Common myeloid progenitor, CD34-positive (primary cell): ENCODE measurements around the gene HOGA1.
"Not testable (repeated sequence)": the region's sequence is repeated elsewhere in the genome, so short reads cannot be mapped to it uniquely, and the experiment has no call there.

ENCODE experiments used
- CTCF ChIA-PET: fragments of 350-600 bp; sonication (Branson Sonifier 250); formaldehyde crosslinking; loops from one replicate; lab custom pipeline; 2021; ENCODE audit warnings: antibody characterized with exemption; lab: Charles Lee
- POLR2A ChIA-PET: fragments of 350-600 bp; sonication (Branson Sonifier 250); formaldehyde crosslinking; loops from one replicate; lab custom pipeline; 2021; ENCODE audit warnings: antibody characterized with exemption; lab: Charles Lee
- DNase-seq, 3 donors: peaks; one replicate each; pipeline versions ENCODE4 v3.0.0 to v3.0.0-alpha.2; 2013
- H3K27ac ChIP-seq, 2 experiments: 1 replicate in 1 of 2; 2 replicates in 1 of 2; pipeline ENCODE4 v1.7.0; 2013; ENCODE audit warnings: inconsistent platforms in 2 of 2, low read length in 2 of 2, mild to moderate bottlenecking in 2 of 2, low read depth in 1 of 2, moderate library complexity in 1 of 2; ENCODE audit not compliant: severe bottlenecking in 2 of 2, insufficient read depth in 1 of 2, poor library complexity in 1 of 2
- H3K27me3 ChIP-seq, 5 experiments: replicated peaks in 2 of 5; 1 replicate in 3 of 5; 2 replicates in 2 of 5; pipeline versions ENCODE4 v1.6.1 to v1.7.0; 2013; ENCODE audit warnings: low read length in 4 of 5, mild to moderate bottlenecking in 2 of 5, moderate library complexity in 2 of 5, inconsistent platforms in 1 of 5; ENCODE audit not compliant: insufficient read depth in 5 of 5, control insufficient read depth in 4 of 5
- H3K36me3 ChIP-seq, 4 experiments: 1 replicate in 2 of 4; 2 replicates in 2 of 4; pipeline versions ENCODE4 v1.6.1 to v1.7.0; 2013; ENCODE audit warnings: low read length in 3 of 4, control low read depth in 1 of 4, mild to moderate bottlenecking in 1 of 4; ENCODE audit not compliant: control insufficient read depth in 4 of 4, insufficient read depth in 4 of 4
- H3K4me1 ChIP-seq, 4 experiments: 1 replicate in 3 of 4; 2 replicates in 1 of 4; pipeline versions ENCODE4 v1.6.1 to v1.7.1; 2013; ENCODE audit warnings: low read length in 3 of 4, mild to moderate bottlenecking in 3 of 4, control low read depth in 1 of 4, inconsistent platforms in 1 of 4, moderate library complexity in 1 of 4; ENCODE audit not compliant: control insufficient read depth in 4 of 4, insufficient read depth in 4 of 4; ENCODE audit errors: control extremely low read depth in 1 of 4
- H3K4me3 ChIP-seq, 7 experiments: 1 replicate in 4 of 7; 2 replicates in 3 of 7; pipeline versions ENCODE4 v1.5.1 to v1.7.0; 2013; ENCODE audit warnings: mild to moderate bottlenecking in 7 of 7, low read length in 6 of 7, moderate library complexity in 6 of 7, inconsistent platforms in 2 of 7, low read depth in 2 of 7, control low read depth in 1 of 7; ENCODE audit not compliant: insufficient read depth in 4 of 7, control insufficient read depth in 1 of 7; ENCODE audit errors: extremely low read depth in 1 of 7
- H3K9me3 ChIP-seq, 5 experiments: 1 replicate in 4 of 5; 2 replicates in 1 of 5; pipeline versions ENCODE4 v1.6.1 to v1.7.1; 2013; ENCODE audit warnings: low read length in 4 of 5, mild to moderate bottlenecking in 2 of 5, inconsistent platforms in 1 of 5, low read depth in 1 of 5, moderate library complexity in 1 of 5; ENCODE audit not compliant: control insufficient read depth in 4 of 5, insufficient read depth in 2 of 5; ENCODE audit errors: control extremely low read depth in 1 of 5
- WGBS: methylation state at CpG from one replicate; pipeline ENCODE4 v1.1.5; 2013; ENCODE audit not compliant: insufficient coverage; 5-methylcytosine and 5-hydroxymethylcytosine counted together

The HOGA1 gene

GRCh38 chr10:97548828-97549455 lies 35.2 kb upstream of the HOGA1 start:
- ChIA-PET CTCF (interaction anchor here (1.0 to 9.1 kb wide), 2 partner anchors 11 to 21 kb away, joined by 3 to 148 read pairs; no protein-coding TSS in a partner anchor), POLR2A (no interaction called here)
- Histone ChIP-seq H3K27ac (no peak overlapping the region), H3K9me3 (no peaks in the 10 kb centered on the region), H3K36me3 (no peaks in the 10 kb centered on the region), H3K27me3 (no peaks in the 10 kb centered on the region), H3K4me3 (no peak overlapping the region), H3K4me1 (peaks cover 0 to 10% (median 2%) of the 10 kb centered on the region in 4 experiments)
- WGBS: 98% methylated on average over 11 of the region's 13 CpGs
- DNase-seq: no peak

DNA sequence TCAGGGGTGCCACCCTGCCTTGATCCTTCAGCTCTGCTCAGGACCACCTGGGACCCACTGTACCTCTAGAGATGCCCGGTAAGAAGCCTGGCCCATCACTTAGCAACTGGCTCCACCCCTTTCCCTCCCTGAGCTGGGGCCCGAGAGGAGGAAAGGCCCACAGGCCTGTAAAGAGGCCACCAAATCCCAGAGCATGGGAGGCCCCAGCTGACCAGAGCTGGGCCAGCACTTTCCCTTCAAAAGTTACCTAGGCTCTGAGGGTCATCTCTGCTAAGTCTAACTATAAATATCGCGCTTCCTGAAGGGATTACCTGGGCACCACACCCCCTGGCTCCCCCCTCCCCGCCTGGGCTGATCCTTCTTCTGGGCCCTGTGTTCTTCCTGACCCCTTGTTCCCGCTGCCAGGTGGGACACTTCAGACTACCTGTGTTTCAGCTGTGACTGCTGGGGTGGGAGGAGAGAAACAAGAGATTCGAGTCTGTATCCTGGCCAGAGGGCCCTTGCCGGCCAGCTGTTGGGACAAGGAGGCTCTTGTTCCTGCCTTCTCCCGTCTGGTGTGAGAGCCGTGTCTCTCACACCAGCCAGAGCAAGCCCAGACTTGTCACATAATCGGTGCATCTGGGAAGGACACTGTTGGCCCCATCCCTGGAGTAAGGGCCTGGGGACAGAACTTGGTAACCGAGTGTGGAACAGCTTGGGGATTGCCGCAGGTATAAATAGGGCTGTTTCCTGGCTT lies 34.4 kb upstream of the HOGA1 start:
- no peak overlapping the region for H3K4me3 ChIP-seq
- no peak for DNase-seq
- H3K27me3 ChIP-seq: no peaks in the 10 kb centered on the region
- H3K9me3 ChIP-seq: peaks cover 0 to under 1% (median 0%) of the 10 kb centered on the region in 5 experiments
- H3K27ac ChIP-seq: no peak overlapping the region
- H3K4me1 ChIP-seq: peaks cover 0 to 10% (median under 1%) of the 10 kb centered on the region in 4 experiments
- 89% methylated on average over 12 of the region's 13 CpGs for WGBS
- POLR2A ChIA-PET: no interaction called here
- H3K36me3 ChIP-seq: no peaks in the 10 kb centered on the region
- CTCF ChIA-PET: interaction anchor here (0.9 to 9.1 kb wide), 5 partner anchors 11 to 90 kb away, joined by 3 to 148 read pairs (median 3); no protein-coding TSS in a partner anchor

DNA sequence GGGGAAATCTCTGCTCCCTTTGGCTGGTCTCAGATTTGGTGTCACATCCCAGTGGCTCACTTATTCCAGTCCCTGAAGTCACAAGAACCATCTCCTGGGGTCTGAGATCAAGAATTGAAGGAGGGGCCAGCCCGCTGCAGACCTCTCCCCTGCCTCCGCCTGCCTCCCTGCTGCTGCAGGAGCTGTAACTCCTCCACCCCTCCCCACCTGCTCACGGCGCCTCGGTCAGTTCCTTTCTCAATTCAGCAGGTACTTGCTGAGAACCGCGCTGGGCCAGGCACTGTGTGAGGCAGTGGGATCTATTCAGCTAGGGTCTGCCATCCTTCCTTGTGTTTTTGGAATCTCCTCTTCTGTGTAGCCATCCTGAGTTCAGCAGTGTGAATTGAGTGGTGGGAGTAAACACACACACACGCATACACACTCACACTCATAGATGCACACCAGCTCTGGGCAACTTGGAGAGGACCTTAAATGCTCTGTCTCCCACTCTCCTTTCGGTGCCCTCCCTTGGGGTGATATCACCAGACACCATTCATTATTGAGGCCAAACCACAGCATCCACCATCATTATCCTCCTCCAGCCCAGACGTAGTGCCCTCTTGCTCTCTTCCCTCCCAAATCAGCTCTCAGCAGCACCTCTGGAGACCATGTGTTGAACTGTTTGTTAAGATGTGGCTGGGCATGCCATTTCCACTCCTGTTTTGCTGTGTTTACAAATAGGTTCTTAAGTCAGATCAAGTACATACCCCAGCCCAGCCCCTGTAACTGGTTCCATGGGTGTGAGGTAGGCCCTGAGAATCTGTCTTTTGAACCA lies 33.6 kb upstream of the HOGA1 start:
- H3K27me3 ChIP-seq: no peaks in the 10 kb centered on the region
- peaks cover 0 to 8% (median under 1%) of the 10 kb centered on the region in 4 experiments for H3K4me1 ChIP-seq
- ChIA-PET POLR2A (no interaction called here), CTCF (interaction anchor here (0.9 to 9.1 kb wide), 5 partner anchors 12 to 91 kb away, joined by 3 to 148 read pairs (median 3); no protein-coding TSS in a partner anchor)
- no peak overlapping the region for H3K4me3 ChIP-seq
- 94% methylated on average over 6 of the region's 10 CpGs for WGBS
- no peak overlapping the region for H3K27ac ChIP-seq
- H3K9me3 ChIP-seq: peaks cover 0 to 8% (median 1%) of the 10 kb centered on the region in 5 experiments
- no peak for DNase-seq
- no peaks in the 10 kb centered on the region for H3K36me3 ChIP-seq

DNA sequence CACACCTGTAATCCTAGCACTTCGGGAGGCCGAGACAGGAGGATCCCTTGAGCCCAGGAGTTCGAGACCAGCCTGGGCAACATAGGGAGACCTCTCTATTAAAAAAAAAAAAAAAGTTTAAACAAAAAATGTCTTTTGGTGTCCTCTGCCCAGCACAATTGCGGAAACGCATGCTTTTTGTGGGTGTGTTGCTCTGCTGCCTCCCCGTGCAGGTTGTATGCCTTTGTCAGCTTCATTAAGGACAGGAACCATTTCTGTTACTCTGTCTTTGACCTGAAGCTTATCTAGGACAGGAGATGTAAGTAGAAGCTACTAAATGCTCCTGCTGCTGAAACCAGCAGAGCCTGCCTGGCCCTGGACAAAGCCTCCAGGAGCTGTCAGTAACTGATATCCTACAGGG lies 32.9 kb upstream of the HOGA1 start:
- 100% methylated on average over 1 of the region's 6 CpGs for WGBS
- no peaks in the 10 kb centered on the region for H3K36me3 ChIP-seq
- H3K27me3 ChIP-seq: no peaks in the 10 kb centered on the region
- POLR2A ChIA-PET: interaction anchor here (0.7 kb wide), 1 partner anchor 21 kb away, joined by 3 read pairs; the partner anchor contains the start of gene ANKRD2
- H3K9me3 ChIP-seq: peaks cover 0 to 8% (median 1%) of the 10 kb centered on the region in 5 experiments
- H3K4me1 ChIP-seq: peaks cover 0 to 7% (median under 1%) of the 10 kb centered on the region in 4 experiments
- H3K4me3 ChIP-seq: no peak overlapping the region
- CTCF ChIA-PET: interaction anchor here (0.8 to 9.1 kb wide), 7 partner anchors 13 to 248 kb away, joined by 3 to 148 read pairs (median 12); partner anchors contain the start of gene ANKRD2
- H3K27ac ChIP-seq: no peak overlapping the region
- DNase-seq: no peak

DNA sequence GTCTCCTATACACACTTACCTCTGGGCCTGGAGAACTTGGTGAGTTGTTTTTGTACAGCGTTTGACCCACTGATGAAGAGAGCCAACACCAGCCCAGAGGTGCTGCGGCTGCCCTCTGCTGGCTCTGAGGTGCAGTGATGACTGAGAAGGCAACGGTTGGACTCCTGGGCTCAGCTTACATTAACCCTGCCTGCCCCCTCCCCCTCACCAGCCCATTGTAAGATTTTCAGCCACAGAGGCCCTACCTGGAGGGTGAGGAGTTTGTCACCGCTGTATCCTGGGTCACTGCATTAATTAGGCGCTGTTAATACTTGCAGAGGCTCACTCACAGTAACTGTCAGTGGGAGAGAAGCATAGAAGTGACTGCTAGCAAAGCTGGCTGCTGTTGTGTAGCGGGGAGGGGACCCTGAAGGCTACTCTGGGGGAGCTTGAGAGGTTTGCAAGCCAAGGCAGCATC lies 30.6 kb upstream of the HOGA1 start:
- POLR2A ChIA-PET: interaction anchor here (0.7 kb wide), 1 partner anchor 20 kb away, joined by 3 read pairs; no protein-coding TSS in a partner anchor
- peaks cover 0 to 8% (median 1%) of the 10 kb centered on the region in 5 experiments for H3K9me3 ChIP-seq
- H3K4me3 ChIP-seq: no peak overlapping the region
- no peaks in the 10 kb centered on the region for H3K36me3 ChIP-seq
- CTCF ChIA-PET: interaction anchor here (0.7 to 9.1 kb wide), 15 partner anchors 13 to 92 kb away, joined by 3 to 148 read pairs (median 4); partner anchors contain the start of gene ANKRD2
- H3K4me1 ChIP-seq: no peaks in the 10 kb centered on the region
- no peaks in the 10 kb centered on the region for H3K27me3 ChIP-seq
- peak; percentile 45 to 56 (median 50) for DNase-seq
- WGBS: 37% methylated on average over 5 of the region's 6 CpGs
- no peak overlapping the region for H3K27ac ChIP-seq

- POLR2A ChIA-PET, H3K27ac ChIP-seq, H3K4me3 ChIP-seq, H3K9me3 ChIP-seq, DNase-seq, H3K36me3 ChIP-seq, H3K27me3 ChIP-seq, H3K4me1 ChIP-seq: not testable (repeated sequence)
- CTCF ChIA-PET: interaction anchor here (0.7 to 9.1 kb wide), 14 partner anchors 8 to 93 kb away, joined by 3 to 148 read pairs (median 4); partner anchors contain the start of gene ANKRD2
- 100% methylated on average over 1 of the region's 5 CpGs for WGBS
Observed at GRCh38 chr10:97554336-97554735, 29.9 kb upstream of the HOGA1 start.
